Ishikawa (cell line): ENCODE measurements around the gene SEC16A.

Experiments used
- CEBPB ChIP-seq: IDR thresholded peaks from 2 replicates; pipeline ENCODE4 v1.6.1; 2012
- CREB1 ChIP-seq: IDR thresholded peaks from 2 replicates; pipeline ENCODE4 v1.6.1; 2012; ENCODE audit warnings: low read depth
- EP300 ChIP-seq: IDR thresholded peaks from 2 replicates; pipeline ENCODE4 v1.6.1; 2012; ENCODE audit warnings: borderline replicate concordance
- FOXM1 ChIP-seq: IDR thresholded peaks from 2 replicates; pipeline ENCODE4 v1.6.1; 2012; ENCODE audit warnings: low read depth, borderline replicate concordance
- NFIC ChIP-seq: IDR thresholded peaks from 2 replicates; pipeline ENCODE4 v1.6.1; 2012
- RAD21 ChIP-seq: IDR thresholded peaks from 2 replicates; pipeline ENCODE4 v1.6.1; 2012; ENCODE audit warnings: low read depth
- TAF1 ChIP-seq: IDR thresholded peaks from 2 replicates; pipeline ENCODE4 v1.6.1; 2012; ENCODE audit warnings: low read depth, mild to moderate bottlenecking
- USF1 ChIP-seq: IDR thresholded peaks from 2 replicates; pipeline ENCODE4 v1.6.1; 2012
- YY1 ChIP-seq: IDR thresholded peaks from 2 replicates; pipeline ENCODE4 v1.6.1; 2012; ENCODE audit warnings: low read depth

GRCh38 chr9:136416427-136416826, 66.4 kb downstream of the SEC16A start:
- TF ChIP-seq RAD21 (no peak), NFIC (no peak), EP300 (no peak), CREB1 (no peak), USF1 (no peak), CEBPB (no peak), YY1 (no peak), FOXM1 (no peak), TAF1 (no peak)
